Measurements from ENCODE around the gene JCAD. TPM values are rescaled to one million over a fixed set of nuclear protein-coding genes. Genes with fewer than 3 reads are reported as not detected.

The JCAD gene
- total and polyA plus RNA-seq, 10 of the 15 experiments (the other 5 are each of a cell fraction or from before 2014, with no cell fraction given), result 0.28 TPM; not detected in 9

GRCh38 chr10:30056281-30056680, 3.1 kb downstream of the JCAD start:
- intact Hi-C loops (cut with micrococcal nuclease; ENCODE audit: unreplicated experiment), result no loop called here
- peaks cover 5 to 8% of the 10 kb centered on the region in 2 experiments for H3K27me3 ChIP-seq (replicated peaks in 1 of 2; ENCODE audit: control insufficient read depth in 2 of 2, insufficient read depth in 2 of 2, low read length in 1 of 2)

More at GRCh38 chr10:30056281-30056680, 3.1 kb downstream of the JCAD start:
- H3K4me1 ChIP-seq (ENCODE audit: control insufficient read depth, insufficient read depth, low read length), result no peaks in the 10 kb centered on the region
- no peak for ATAC-seq
- BruUV-seq (replicated peaks), result no TSS peak
- no peak for FAIRE-seq
- H4K20me1 ChIP-seq (ENCODE audit: control insufficient read depth, insufficient read depth), result no peaks in the 10 kb centered on the region
- no peaks in the 10 kb centered on the region for H3K79me2 ChIP-seq (ENCODE audit: control insufficient read depth, insufficient read depth, low read length)
- CTCF ChIA-PET, result no interaction called here
- POLR2A ChIA-PET, result no interaction called here
- H3K36me3 ChIP-seq (ENCODE audit: control insufficient read depth in 2 of 2, insufficient read depth in 2 of 2, low read length in 1 of 2), result no peaks in the 10 kb centered on the region
- no peak overlapping the region for H3K4me3 ChIP-seq
- TF ChIP-seq CEBPZ (IDR thresholded peaks at IDR 0.05; ENCODE audit: low read depth, low read length) (no peak), ZZZ3 (IDR thresholded peaks at IDR 0.05; ENCODE audit: control insufficient read depth, insufficient read length, low read depth) (no peak), RCOR1 (conservative IDR thresholded peaks at IDR 0.05; ENCODE audit: low read depth, low read length) (no peak), SREBF1 (IDR thresholded peaks at IDR 0.05; ENCODE audit: low read length) (no peak), ZNF207 (IDR thresholded peaks at IDR 0.05; ENCODE audit: borderline replicate concordance) (no peak), SIX5 (IDR thresholded peaks at IDR 0.05; ENCODE audit: low read depth, low read length, severe bottlenecking) (no peak)
- SMC1A ChIA-PET (ENCODE audit: uncharacterized antibody, unreplicated experiment), result no interaction called here
- 0% methylated on average over 1 of the region's 1 CpG for WGBS (ENCODE audit: insufficient coverage, insufficient replicate concordance, low lambda C conversion rate, missing lambda C conversion rate)
- RAD21 ChIA-PET (ENCODE audit: unreplicated experiment), result no interaction called here
- H2AFZ ChIP-seq (ENCODE audit: control insufficient read depth, low read depth, low read length), result no peak overlapping the region
- no peaks in the 10 kb centered on the region for H3K9me3 ChIP-seq (replicated peaks; ENCODE audit: control insufficient read depth, insufficient read depth, low read length)
- no peak for DNase-seq (ENCODE audit: low read depth, low spot score)
- no peak overlapping the region for H3K9ac ChIP-seq (ENCODE audit: control insufficient read depth, insufficient read depth, low read length)
- in situ Hi-C loops (cut with MboI), result no loop called here
- H3K27ac ChIP-seq (ENCODE audit: control insufficient read depth, insufficient read depth), result no peak overlapping the region
- no peak overlapping the region for H3K4me2 ChIP-seq (ENCODE audit: control insufficient read depth, insufficient read depth)

Measured in GM12878 (cell line).